CD4-positive, alpha-beta T cell treated with Interleukin-6 at 100 ng/mL for 8 hours (primary cell): ENCODE results near the gene RBMS2.

Experiments used
- DNase-seq: peaks from one replicate; pipeline ENCODE4 v3.0.0-alpha.2; 2020; ENCODE audit warnings: mixed read lengths, low spot score

RBMS2 gene

GRCh38 chr12:56585098-56585497 lies 63.5 kb downstream of the RBMS2 start:
- no peak for DNase-seq

- no peak for DNase-seq
These were observed 68.2 kb downstream of the RBMS2 start for GRCh38 chr12:56589783-56590182.

- no peak for DNase-seq
These were observed 68.7 kb downstream of the RBMS2 start for GRCh38 chr12:56590237-56590830.

- no peak for DNase-seq
These were observed 69.5 kb downstream of the RBMS2 start for GRCh38 chr12:56591126-56591525.

- DNase-seq, result no peak
These were observed 70.3 kb downstream of the RBMS2 start for GRCh38 chr12:56591961-56592360.

GRCh38 chr12:56593909-56594621 lies 72.4 kb downstream of the RBMS2 start:
- peak; percentile 52 for DNase-seq

- DNase-seq, result no peak
These were observed 75.2 kb downstream of the RBMS2 start for GRCh38 chr12:56596815-56597214.

- DNase-seq, result no peak
These were observed 77.4 kb downstream of the RBMS2 start for GRCh38 chr12:56599041-56599440.

GRCh38 chr12:56599797-56600196 lies 78.2 kb downstream of the RBMS2 start:
- DNase-seq, result no peak

GRCh38 chr12:56600753-56601152 lies 79.1 kb downstream of the RBMS2 start:
- no peak for DNase-seq

GRCh38 chr12:56601503-56601902 lies 79.9 kb downstream of the RBMS2 start:
- DNase-seq, result peak; percentile 20

- DNase-seq, result no peak
These were observed 80.6 kb downstream of the RBMS2 start for GRCh38 chr12:56602239-56602638.

GRCh38 chr12:56604355-56604754 lies 82.7 kb downstream of the RBMS2 start:
- DNase-seq, result no peak

GRCh38 chr12:56614627-56615026 lies 93.0 kb downstream of the RBMS2 start:
- DNase-seq, result no peak

- DNase-seq, result no peak
These were observed 94.6 kb downstream of the RBMS2 start for GRCh38 chr12:56616244-56616643.

GRCh38 chr12:56616925-56617324 lies 95.3 kb downstream of the RBMS2 start:
- DNase-seq, result no peak

GRCh38 chr12:56622535-56622934 lies 100.9 kb downstream of the RBMS2 start:
- DNase-seq, result no peak

- DNase-seq, result no peak
These were observed 105.1 kb downstream of the RBMS2 start for GRCh38 chr12:56626701-56627100.

GRCh38 chr12:56628671-56629458 lies 107.2 kb downstream of the RBMS2 start:
- DNase-seq, result peak; percentile 68

- peak; percentile 23 for DNase-seq
These were observed 108.0 kb downstream of the RBMS2 start for GRCh38 chr12:56629459-56630179.

- DNase-seq, result peak; percentile 82
These were observed 108.6 kb downstream of the RBMS2 start, which contains the start of gene BAZ2A for GRCh38 chr12:56630180-56630632. Gene BAZ2A (minus strand): TSS chr12:56630326. CDS start chr12:56617530, 12,796 bp downstream.
